ENCODE measurements around the gene HERC2.

- TF ChIP-seq CTCF (IDR thresholded peaks at IDR 0.05), result no peak
- no peak for TF ChIP-seq POLR2A (IDR thresholded peaks at IDR 0.05)
Measured at GRCh38 chr15:28167042-28167441, 154.9 kb downstream of the HERC2 start.
